ENCODE measurements around the gene ESYT2. TPM values are rescaled to one million over a fixed set of nuclear protein-coding genes. Genes with fewer than 3 reads are reported as not detected.
A peak's percentile ranks its signal among the peaks of the same experiment; 100 is the strongest.

Gene ESYT2
- total RNA-seq, 1 donor from 2014 or later, result 60.9 TPM

- Mint-ChIP-seq H3K27ac (ENCODE audit: unreplicated experiment) (no peak overlapping the region), H3K27me3 (ENCODE audit: low read depth, unreplicated experiment) (no peaks in the 10 kb centered on the region), H3K4me1 (ENCODE audit: low read depth, unreplicated experiment) (peaks cover 4% of the 10 kb centered on the region), H3K36me3 (ENCODE audit: low read depth, unreplicated experiment) (no peaks in the 10 kb centered on the region), H3K4me3 (ENCODE audit: unreplicated experiment) (no peak overlapping the region), H3K9me3 (ENCODE audit: unreplicated experiment) (no peaks in the 10 kb centered on the region)
- H2AFZ ChIP-seq (ENCODE audit: low read depth, low read length), result no peak overlapping the region
- no peak overlapping the region for H3K9ac ChIP-seq (ENCODE audit: low read length)
- no peak for DNase-seq (ENCODE audit: low read depth)
- no peak for TF ChIP-seq CTCF (IDR thresholded peaks at IDR 0.05; ENCODE audit: insufficient read depth, low read depth, low read length)
- TF ChIP-seq EZH2 (IDR thresholded peaks at IDR 0.05; ENCODE audit: insufficient read depth, low read length), result no peak
- H3K36me3 ChIP-seq (ENCODE audit: insufficient read depth, low read length), result no peaks in the 10 kb centered on the region
- no peak for FAIRE-seq
- peaks cover 15% of the 10 kb centered on the region for H4K20me1 ChIP-seq (ENCODE audit: insufficient read depth, low read length)
- no peak overlapping the region for H3K4me3 ChIP-seq (ENCODE audit: insufficient read depth, low read depth, low read length)
- no peak overlapping the region for H3K27ac ChIP-seq (ENCODE audit: low read depth, low read length)
- H3K4me2 ChIP-seq (ENCODE audit: low read length), result no peak overlapping the region
- no peaks in the 10 kb centered on the region for H3K9me3 ChIP-seq (ENCODE audit: insufficient read depth, low read depth, low read length)
- H3K4me1 ChIP-seq (ENCODE audit: insufficient read depth, low read length), result peaks cover 12% of the 10 kb centered on the region
- no peaks in the 10 kb centered on the region for H3K27me3 ChIP-seq (ENCODE audit: insufficient read depth, low read length)
- H3K79me2 ChIP-seq (ENCODE audit: insufficient read depth, low read length), result peaks cover 19% of the 10 kb centered on the region
These were observed 2.4 kb upstream of the ESYT2 start for GRCh38 chr7:158831738-158832091.

- Mint-ChIP-seq H3K27ac (ENCODE audit: unreplicated experiment) (peak overlapping the region; percentile 94), H3K27me3 (ENCODE audit: low read depth, unreplicated experiment) (no peaks in the 10 kb centered on the region), H3K36me3 (ENCODE audit: low read depth, unreplicated experiment) (no peaks in the 10 kb centered on the region), H3K9me3 (ENCODE audit: unreplicated experiment) (no peaks in the 10 kb centered on the region), H3K4me1 (ENCODE audit: low read depth, unreplicated experiment) (peaks cover 4% of the 10 kb centered on the region), H3K4me3 (ENCODE audit: unreplicated experiment) (peak overlapping the region; percentile 87)
- DNase-seq (ENCODE audit: low read depth), result no peak
- peaks cover 23% of the 10 kb centered on the region for H4K20me1 ChIP-seq (ENCODE audit: insufficient read depth, low read length)
- H3K4me1 ChIP-seq (ENCODE audit: insufficient read depth, low read length), result peaks cover 12% of the 10 kb centered on the region
- H3K9me3 ChIP-seq (ENCODE audit: insufficient read depth, low read depth, low read length), result no peaks in the 10 kb centered on the region
- H3K79me2 ChIP-seq (ENCODE audit: insufficient read depth, low read length), result peaks cover 32% of the 10 kb centered on the region
- H2AFZ ChIP-seq (ENCODE audit: low read depth, low read length), result peak overlapping the region; percentile 81
- peak overlapping the region; percentile 92 for H3K4me2 ChIP-seq (ENCODE audit: low read length)
- no peaks in the 10 kb centered on the region for H3K36me3 ChIP-seq (ENCODE audit: insufficient read depth, low read length)
- peak overlapping the region; percentile 77 for H3K4me3 ChIP-seq (ENCODE audit: insufficient read depth, low read depth, low read length)
- FAIRE-seq, result no peak
- no peaks in the 10 kb centered on the region for H3K27me3 ChIP-seq (ENCODE audit: insufficient read depth, low read length)
- peak overlapping the region; percentile 92 for H3K27ac ChIP-seq (ENCODE audit: low read depth, low read length)
- H3K9ac ChIP-seq (ENCODE audit: low read length), result peak overlapping the region; percentile 87
- TF ChIP-seq EZH2 (IDR thresholded peaks at IDR 0.05; ENCODE audit: insufficient read depth, low read length) (no peak), CTCF (IDR thresholded peaks at IDR 0.05; ENCODE audit: insufficient read depth, low read depth, low read length) (no peak)
These were observed 958 bp upstream of the ESYT2 start for GRCh38 chr7:158830211-158830723.

DNA sequence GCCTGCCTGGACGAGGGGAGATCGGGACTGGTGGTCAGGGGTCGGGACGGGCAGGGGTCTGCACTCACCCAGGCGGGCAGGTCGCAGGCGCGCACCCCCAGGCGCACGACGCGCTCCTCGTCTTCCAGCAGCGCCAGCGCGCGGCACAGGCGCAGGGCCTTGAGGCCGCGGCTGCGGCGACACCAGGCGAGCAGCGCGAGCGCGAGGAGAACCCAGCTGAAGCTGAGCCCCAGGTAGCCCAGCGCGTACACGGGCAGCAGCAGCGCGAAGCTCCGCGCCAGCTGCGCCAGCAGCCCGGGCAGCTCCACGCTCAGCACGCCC lies 328 bp downstream of the ESYT2 start:
- FAIRE-seq, result no peak
- H3K27ac ChIP-seq (ENCODE audit: low read depth, low read length), result peak overlapping the region; percentile 92

More for the DNA sequence above, 328 bp downstream of the ESYT2 start:
- peak overlapping the region; percentile 87 for H3K9ac ChIP-seq (ENCODE audit: low read length)
- no peaks in the 10 kb centered on the region for H3K27me3 Mint-ChIP-seq (ENCODE audit: low read depth, unreplicated experiment)
- H3K36me3 ChIP-seq (ENCODE audit: insufficient read depth, low read length), result no peaks in the 10 kb centered on the region
- H3K27ac Mint-ChIP-seq (ENCODE audit: unreplicated experiment), result no peak overlapping the region
- H3K4me3 ChIP-seq (ENCODE audit: insufficient read depth, low read depth, low read length), result peak overlapping the region; percentile 77
- DNase-seq (ENCODE audit: low read depth), result peak; percentile 78
- H4K20me1 ChIP-seq (ENCODE audit: insufficient read depth, low read length), result peaks cover 23% of the 10 kb centered on the region
- H3K9me3 ChIP-seq (ENCODE audit: insufficient read depth, low read depth, low read length), result no peaks in the 10 kb centered on the region
- no peaks in the 10 kb centered on the region for H3K36me3 Mint-ChIP-seq (ENCODE audit: low read depth, unreplicated experiment)
- H3K4me2 ChIP-seq (ENCODE audit: low read length), result peak overlapping the region; percentile 92
- H3K4me1 ChIP-seq (ENCODE audit: insufficient read depth, low read length), result peaks cover 14% of the 10 kb centered on the region
- H3K27me3 ChIP-seq (ENCODE audit: insufficient read depth, low read length), result no peaks in the 10 kb centered on the region
- peaks cover 4% of the 10 kb centered on the region for H3K4me1 Mint-ChIP-seq (ENCODE audit: low read depth, unreplicated experiment)
- no peaks in the 10 kb centered on the region for H3K9me3 Mint-ChIP-seq (ENCODE audit: unreplicated experiment)
- peak overlapping the region; percentile 92 for H3K4me3 Mint-ChIP-seq (ENCODE audit: unreplicated experiment)
- H2AFZ ChIP-seq (ENCODE audit: low read depth, low read length), result peak overlapping the region; percentile 45
- TF ChIP-seq CTCF (IDR thresholded peaks at IDR 0.05; ENCODE audit: insufficient read depth, low read depth, low read length) (no peak), EZH2 (IDR thresholded peaks at IDR 0.05; ENCODE audit: insufficient read depth, low read length) (no peak)
- peaks cover 44% of the 10 kb centered on the region for H3K79me2 ChIP-seq (ENCODE audit: insufficient read depth, low read length)

Data from astrocyte (in vitro differentiated cells and primary cell).